Activated naive CD4-positive, alpha-beta T cell treated with anti-CD3 and anti-CD28 coated beads, Interleukin-2, amount 50 U/mL, for 16 hours (primary cell): ENCODE results near the gene MYRIP.
"Not testable (repeated sequence)": the region's sequence is repeated elsewhere in the genome, so short reads cannot be mapped to it uniquely, and the experiment has no call there.

Experiments
- DNase-seq: peaks from one replicate; pipeline ENCODE4 v3.0.0-alpha.2; 2020

Gene MYRIP

GRCh38 chr3:39808467-39809180, 785 bp upstream of the MYRIP start:
- no peak for DNase-seq

GRCh38 chr3:39809995-39810595, 686 bp downstream of the MYRIP start:
- DNase-seq = peak; percentile 12

GRCh38 chr3:39810647-39811161, 1.3 kb downstream of the MYRIP start:
- DNase-seq = no peak

GRCh38 chr3:39811561-39811960, 2.2 kb downstream of the MYRIP start:
- DNase-seq = no peak

GRCh38 chr3:39812537-39812936, 3.1 kb downstream of the MYRIP start:
- DNase-seq = no peak

GRCh38 chr3:39814007-39814406, 4.6 kb downstream of the MYRIP start:
- no peak for DNase-seq

- DNase-seq = no peak
Observed at GRCh38 chr3:39819899-39820298, 10.5 kb downstream of the MYRIP start.

GRCh38 chr3:39833764-39834163, 24.4 kb downstream of the MYRIP start:
- not testable (repeated sequence) for DNase-seq

GRCh38 chr3:39839484-39839883, 30.1 kb downstream of the MYRIP start:
- no peak for DNase-seq

- no peak for DNase-seq
Observed at GRCh38 chr3:39843440-39843839, 34.0 kb downstream of the MYRIP start.

GRCh38 chr3:39848365-39848764, 39.0 kb downstream of the MYRIP start:
- no peak for DNase-seq

GRCh38 chr3:39849992-39850715, 40.7 kb downstream of the MYRIP start:
- DNase-seq = no peak

- no peak for DNase-seq
Observed at GRCh38 chr3:39850716-39851032, 41.3 kb downstream of the MYRIP start.

- no peak for DNase-seq
Observed at GRCh38 chr3:39855517-39855916, 46.1 kb downstream of the MYRIP start.

GRCh38 chr3:39869890-39870289, 60.5 kb downstream of the MYRIP start:
- DNase-seq = no peak

- DNase-seq = no peak
Observed at GRCh38 chr3:39870706-39871105, 61.3 kb downstream of the MYRIP start.

- DNase-seq = no peak
Observed at GRCh38 chr3:39879581-39879980, 70.2 kb downstream of the MYRIP start.

GRCh38 chr3:39882111-39882510, 72.7 kb downstream of the MYRIP start:
- no peak for DNase-seq

- no peak for DNase-seq
Observed at GRCh38 chr3:39892068-39892467, 82.7 kb downstream of the MYRIP start.

GRCh38 chr3:39896184-39896583, 86.8 kb downstream of the MYRIP start:
- no peak for DNase-seq

- no peak for DNase-seq
Observed at GRCh38 chr3:39900462-39901002, 91.1 kb downstream of the MYRIP start.

GRCh38 chr3:39903253-39903652, 93.8 kb downstream of the MYRIP start:
- DNase-seq = no peak

- no peak for DNase-seq
Observed at GRCh38 chr3:39905788-39906187, 96.4 kb downstream of the MYRIP start.

GRCh38 chr3:39907981-39908380, 98.6 kb downstream of the MYRIP start:
- no peak for DNase-seq
